ENCODE results near the gene PDCD4.

- TF ChIP-seq, protein P1, sequence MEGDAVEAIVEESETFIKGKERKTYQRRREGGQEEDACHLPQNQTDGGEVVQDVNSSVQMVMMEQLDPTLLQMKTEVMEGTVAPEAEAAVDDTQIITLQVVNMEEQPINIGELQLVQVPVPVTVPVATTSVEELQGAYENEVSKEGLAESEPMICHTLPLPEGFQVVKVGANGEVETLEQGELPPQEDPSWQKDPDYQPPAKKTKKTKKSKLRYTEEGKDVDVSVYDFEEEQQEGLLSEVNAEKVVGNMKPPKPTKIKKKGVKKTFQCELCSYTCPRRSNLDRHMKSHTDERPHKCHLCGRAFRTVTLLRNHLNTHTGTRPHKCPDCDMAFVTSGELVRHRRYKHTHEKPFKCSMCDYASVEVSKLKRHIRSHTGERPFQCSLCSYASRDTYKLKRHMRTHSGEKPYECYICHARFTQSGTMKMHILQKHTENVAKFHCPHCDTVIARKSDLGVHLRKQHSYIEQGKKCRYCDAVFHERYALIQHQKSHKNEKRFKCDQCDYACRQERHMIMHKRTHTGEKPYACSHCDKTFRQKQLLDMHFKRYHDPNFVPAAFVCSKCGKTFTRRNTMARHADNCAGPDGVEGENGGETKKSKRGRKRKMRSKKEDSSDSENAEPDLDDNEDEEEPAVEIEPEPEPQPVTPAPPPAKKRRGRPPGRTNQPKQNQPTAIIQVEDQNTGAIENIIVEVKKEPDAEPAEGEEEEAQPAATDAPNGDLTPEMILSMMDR (IDR thresholded peaks at IDR 0.05; ENCODE audit: low read length), result no peak
- no peak for TF ChIP-seq EZH2phosphoT487 (IDR thresholded peaks at IDR 0.05; ENCODE audit: low read length)
Measured at GRCh38 chr10:110824660-110825059, 47.1 kb upstream of the PDCD4 start.

Data from MM.1S (cell line).